GM18511 (cell line): ENCODE measurements around the gene TSPAN5.

ENCODE experiments used
- ATAC-seq: cut with Tn5 transposase; IDR thresholded peaks from one replicate; pipeline ENCODE4 v1.9.1; 2021; ENCODE audit warnings: mild to moderate bottlenecking, moderate library complexity; ENCODE audit not compliant: unreplicated experiment

The TSPAN5 gene

DNA sequence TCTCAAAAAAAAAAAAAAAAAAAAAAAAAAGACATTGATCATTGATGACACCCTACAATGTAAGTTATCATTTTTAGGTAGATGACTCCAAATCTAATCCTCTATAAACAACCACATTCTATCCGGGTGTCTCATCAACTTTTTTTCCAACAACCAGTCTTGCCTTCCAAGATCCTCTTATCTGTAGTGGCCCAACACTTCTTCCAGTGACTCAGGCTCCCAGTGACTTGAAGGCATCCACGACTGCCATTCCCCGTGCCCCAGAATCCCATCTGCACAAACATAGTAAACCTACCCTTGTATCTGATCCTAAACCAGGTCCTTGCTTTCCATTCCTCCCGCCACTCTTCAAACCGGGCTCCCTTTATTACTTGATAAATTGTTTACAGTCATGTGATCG is 15.6 kb upstream of the TSPAN5 start:
- no peak for ATAC-seq

DNA sequence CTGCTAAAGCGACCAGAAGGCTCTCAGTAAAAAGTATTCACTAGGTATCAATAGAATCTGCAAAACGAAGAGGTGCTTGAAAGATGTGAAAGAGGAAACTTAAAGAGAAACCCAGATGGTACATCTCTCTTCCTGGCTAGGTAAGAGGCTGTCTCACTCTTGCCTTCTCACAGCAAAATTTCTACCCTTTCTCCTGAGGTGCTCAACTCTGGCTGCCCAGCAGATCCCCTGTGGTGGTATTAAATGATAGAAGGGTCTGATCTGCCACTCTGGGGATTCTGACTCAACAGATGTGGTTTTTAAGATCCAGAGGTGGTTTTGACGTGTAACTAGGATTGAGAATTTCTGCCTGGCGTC is 14.9 kb upstream of the TSPAN5 start:
- no peak for ATAC-seq

DNA sequence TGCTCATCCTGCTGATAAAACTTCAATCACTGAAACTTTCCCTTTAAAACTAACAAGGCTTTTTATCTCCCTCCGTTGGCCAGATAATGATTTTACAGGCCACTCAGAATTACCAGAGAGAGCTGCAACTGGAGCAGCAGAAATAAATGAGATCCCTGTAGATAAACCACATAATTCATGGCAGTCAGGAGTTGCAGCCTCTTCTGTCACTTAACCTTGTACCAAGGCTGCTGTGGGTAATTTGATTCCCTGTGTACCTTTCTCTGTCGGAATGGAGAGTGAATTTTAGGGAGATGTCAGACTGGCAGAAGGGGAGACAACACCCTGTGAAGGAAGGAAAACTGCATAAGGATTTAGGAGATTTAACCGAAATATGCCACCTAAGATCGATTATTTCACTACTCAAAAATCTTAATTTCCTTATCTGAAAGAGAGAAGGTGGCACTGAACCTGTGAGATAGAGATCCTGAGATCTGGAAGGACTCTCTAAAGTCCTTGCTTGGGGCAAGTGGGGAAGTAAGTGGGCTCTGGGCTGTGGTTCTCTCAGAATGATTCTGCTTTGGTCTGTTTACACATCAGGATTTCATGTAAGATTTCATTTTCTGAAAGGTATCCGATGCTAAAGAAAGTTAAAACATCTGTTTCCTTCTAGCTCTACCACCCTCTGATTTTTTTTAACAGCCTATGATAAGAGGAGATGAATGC is 14.3 kb upstream of the TSPAN5 start:
- ATAC-seq = no peak

DNA sequence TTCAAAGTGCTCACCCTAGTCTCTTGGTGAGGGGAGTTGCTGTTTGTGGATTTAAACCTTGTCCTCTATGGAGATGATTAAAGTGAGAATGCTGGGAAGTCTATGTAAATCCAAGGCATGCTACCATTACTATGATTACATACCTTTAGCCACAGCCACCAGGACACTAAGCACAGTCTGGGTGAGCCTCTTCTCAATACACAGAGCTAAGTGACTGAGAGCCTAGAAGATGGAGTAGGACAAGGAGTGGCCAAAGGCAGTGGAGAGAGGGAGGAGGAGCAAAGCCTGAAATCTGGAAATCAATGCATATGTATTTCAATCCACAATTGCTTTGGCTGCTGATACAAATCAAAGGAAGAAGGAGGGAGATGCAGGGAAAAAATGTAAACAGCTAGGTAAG is 12.7 kb upstream of the TSPAN5 start:
- ATAC-seq = no peak

DNA sequence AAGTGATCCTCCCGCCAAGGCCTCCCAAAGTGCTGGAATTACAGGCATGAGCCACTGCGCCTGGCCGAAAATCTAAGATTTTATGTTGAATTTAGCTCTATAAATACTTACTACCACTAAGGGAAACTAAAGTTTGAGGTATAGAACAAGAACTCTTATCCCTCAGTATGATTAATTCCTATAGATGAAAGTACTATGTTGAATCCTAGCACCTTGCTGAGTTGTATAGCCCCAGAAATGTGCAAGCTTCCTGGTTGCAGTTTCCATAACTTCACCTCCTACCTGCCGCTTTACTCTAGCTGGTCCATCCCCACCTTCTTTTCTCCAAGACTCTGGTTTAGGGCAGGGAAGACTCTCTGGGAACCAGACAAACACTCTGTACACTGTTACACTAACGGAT is 11.8 kb upstream of the TSPAN5 start:
- ATAC-seq = no peak

DNA sequence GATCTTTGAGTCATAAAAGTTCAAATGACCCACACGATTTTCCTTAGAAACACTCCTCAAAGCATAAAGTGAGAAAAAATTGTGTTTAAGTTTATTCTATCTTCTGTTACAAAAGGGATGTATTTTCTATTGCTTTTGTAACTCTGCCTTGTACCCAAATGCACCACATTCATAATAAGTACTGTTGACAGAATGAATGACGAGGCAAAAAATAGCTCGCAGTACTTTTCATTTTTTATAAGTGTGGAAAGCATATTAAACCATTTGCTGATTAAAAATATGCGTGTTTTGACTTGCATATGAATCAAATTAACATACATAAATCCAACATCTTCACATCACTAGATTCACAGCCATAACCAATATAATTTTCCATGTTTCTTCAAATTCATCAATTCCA is 11.2 kb upstream of the TSPAN5 start:
- no peak for ATAC-seq

DNA sequence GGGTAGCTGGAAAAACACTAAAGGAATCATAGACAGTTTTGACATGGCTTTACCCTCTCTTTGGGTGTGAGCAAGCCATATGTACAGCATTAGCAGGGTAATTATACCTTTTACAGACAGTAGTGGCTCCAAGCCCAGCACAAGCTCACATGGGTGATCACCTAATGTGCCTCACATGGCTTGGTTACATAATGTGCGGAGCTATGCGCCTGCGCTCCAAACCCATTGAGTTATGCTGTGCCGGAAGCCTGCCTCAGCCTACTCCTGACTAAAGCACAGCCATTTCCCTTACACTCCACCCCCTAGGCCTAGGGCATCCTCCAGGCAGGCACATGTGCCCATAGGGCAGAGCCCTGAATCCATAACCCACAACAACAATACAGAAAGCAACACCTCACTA is 6.5 kb upstream of the TSPAN5 start:
- ATAC-seq = no peak

DNA sequence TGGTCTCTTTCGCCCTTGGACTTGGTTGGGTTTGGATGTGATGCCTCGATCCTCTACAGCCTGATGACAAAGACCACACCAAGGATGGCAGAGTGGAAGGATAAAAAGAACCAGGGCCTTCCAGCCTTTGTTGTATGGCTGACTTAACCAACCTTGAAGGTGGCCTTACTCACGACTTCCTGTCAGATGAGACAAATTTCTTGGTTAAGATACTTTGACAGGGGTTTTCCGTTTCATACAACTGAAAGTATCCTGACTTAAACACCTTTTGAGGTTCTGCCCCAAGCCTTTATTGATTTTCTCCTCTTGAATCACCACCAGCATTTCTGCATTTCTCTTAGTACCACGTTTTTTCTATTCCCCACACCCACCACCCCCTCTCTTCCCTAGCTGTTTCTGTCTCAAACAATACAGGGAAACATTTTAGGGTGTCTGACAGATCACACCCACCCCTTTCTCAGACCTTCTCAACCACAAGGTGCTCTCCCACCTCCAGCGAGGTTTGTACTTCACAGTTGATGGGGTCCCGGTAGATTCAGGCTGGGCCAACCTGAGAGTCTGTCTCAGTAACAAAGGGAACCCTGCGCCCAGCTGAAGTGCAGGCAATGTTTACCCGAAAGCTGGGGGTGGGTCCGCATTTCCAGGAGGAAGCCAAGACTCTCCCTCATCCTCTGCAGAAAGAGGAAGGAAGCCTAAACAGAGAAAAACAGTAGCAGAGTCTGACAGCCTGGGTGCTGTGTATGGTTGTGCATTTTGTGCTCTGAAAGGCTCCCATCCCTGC is 5.0 kb upstream of the TSPAN5 start:
- ATAC-seq = peak; percentile 74

DNA sequence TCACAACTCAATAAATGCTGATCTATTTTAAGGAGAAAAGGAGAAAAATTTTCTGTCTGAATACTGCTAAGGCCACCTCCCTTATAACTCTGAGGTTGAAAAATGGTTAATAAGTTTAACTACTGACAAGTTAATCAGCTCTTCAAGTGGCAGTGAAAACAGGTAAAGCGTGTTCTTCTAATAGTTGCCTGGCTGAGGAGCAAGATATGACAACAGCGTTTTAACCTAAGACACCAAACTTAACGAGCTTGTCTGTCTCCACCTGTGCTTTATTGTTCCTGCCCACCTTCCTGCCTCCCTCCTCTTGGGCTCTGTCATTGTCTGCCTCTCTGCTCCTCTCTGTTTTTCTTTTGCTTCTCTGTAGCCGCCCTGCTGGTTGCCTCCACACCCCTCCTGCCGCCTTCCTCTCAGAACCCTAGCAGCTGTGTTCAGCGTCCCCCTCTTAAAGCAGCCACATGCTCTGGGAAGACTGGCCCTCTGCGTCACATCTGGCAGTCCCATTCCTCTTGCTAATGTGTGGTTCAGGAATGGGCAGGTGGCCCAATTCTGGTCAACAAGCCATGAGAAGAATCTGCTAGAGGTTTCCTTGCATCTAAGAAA is 4.3 kb upstream of the TSPAN5 start:
- peak; percentile 2 for ATAC-seq

DNA sequence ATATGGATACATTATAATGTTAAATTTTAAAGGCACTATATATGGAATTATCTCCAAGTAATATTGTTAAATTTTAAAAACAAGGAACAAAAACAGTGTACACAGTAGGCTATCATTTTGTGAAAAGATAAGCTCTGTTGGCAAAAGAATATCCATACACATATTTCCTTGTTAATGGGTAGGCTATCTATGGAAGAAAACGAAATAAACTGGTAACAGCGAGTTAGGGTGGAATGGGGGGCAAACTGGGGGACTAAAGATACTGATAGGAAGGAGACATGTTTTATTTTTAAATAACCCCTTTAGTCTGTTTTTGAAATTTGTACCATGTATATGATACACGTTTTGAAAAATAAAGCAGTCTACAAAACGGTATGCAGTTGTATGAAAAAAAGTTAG is 3.6 kb upstream of the TSPAN5 start:
- ATAC-seq = no peak

DNA sequence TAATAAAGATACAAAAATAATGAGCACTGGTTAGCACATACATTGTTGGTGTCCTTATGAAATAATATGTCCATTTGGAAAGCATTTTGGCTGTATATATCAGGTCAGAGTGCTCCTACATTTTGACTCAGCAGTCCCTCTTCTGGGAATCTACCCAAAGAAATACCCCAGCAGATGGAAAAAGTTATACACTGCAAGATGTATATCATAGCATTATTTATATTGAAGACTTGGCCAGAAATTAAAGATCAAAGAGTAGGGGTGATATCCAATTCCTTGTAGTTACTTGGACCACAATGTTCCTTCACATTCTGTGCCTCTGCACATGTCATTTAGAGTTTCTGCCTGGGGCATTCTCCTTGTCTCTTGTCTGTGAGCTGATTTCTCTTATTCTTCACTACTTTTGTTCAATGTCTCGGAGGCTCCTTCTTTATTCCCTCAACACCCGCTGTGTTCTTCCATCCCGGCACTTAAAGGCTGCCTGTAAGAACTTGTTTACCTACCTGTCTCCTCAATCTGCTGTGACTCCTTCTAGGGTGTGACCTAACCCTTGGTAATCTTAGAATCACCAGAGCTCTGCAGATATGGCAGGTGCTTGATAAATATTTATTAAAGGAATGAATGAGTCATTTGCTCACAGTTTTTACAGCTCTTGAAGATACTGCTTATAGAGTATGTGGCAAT is 3.1 kb upstream of the TSPAN5 start:
- ATAC-seq = no peak

DNA sequence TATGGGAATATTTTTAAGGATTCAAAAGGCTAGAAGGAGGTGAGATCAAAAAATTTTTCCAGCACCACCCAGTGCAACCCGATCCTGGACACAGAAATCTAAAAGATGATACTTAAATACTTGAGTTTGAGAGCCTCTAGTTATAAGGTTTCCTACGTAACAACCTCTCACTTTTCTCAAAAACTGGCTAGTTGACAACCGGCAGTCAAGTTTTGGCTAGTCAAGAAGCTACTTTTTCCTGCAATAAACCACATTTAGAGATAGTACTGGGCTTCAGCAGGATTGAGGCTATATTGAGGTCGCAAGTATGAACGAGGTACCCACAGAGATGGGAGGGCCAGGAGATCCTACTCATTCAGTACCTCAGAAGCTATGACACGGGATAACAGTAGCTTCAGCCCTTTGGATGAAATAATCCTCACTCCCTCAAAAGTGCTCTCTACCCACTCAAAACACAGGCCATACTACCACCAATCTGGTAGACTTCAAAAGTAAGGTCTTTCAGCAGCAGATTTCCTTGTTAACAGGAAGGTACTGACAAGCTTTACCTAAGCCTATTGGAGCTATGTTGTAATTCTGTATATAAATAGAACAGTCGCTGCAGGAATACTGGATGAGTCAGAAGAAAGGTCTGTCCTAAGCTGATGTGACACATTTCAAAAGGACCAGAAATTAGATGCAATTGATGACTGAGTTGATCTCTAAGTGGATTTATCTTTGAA is 1.5 kb upstream of the TSPAN5 start:
- no peak for ATAC-seq

DNA sequence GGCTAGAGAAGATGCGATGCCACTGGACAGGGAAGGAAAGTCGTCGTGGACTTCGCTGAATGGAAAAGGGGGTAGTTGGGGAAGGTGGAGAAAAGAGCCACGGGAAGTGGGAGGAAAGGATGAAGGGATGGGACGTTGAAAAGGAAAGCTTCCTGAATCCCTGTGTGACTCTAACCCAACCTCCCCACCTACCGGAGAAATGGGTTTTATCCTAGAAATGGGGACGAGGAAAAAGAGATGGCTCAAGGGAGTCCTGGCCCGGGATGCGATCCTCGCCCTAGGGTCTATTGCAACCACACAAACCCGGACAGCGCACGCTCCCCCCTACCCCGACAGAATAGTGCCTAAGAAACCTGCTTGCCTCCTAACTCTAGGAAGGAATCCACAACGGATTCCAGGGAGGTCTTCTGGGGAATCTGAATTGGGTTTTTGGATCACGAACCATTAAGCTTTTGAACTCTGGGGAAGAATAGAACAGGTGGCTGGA is 738 bp upstream of the TSPAN5 start:
- no peak for ATAC-seq

DNA sequence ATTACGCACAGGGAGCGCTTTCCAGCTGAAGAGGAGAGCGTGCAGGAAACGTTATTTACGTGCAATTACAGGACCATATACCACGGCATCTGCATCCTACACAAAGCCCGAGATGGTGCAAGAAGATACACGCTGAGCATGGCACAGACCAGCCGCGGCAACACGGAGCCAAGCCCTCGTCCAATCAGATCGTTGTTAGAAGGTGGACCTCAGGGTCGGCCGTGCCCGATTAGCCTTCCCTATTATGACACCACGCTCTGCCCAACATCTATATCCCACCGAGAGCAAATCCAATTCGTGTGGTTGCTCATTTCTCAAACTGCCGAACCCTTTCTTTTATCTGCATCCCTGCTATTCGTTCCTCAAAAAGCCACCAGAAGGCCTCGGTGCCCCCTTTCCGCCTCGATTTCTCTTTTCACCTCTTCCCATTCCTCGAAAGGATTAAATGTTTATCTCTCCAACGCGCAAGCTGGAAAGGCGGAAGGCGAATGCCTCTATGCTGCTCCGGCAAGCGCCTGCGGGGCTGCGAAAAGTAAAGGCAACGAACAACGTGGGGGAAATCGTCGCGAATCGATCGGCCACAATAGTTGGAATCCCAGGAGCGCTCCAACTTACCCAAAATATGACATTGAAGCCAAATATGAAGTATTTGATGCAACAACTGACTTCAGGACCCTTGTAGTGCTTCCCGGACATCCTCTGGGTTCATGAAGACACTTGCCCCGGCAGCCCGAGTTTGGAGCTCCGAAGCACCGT is 702 bp downstream of the TSPAN5 start:
- ATAC-seq = peak; percentile 27

DNA sequence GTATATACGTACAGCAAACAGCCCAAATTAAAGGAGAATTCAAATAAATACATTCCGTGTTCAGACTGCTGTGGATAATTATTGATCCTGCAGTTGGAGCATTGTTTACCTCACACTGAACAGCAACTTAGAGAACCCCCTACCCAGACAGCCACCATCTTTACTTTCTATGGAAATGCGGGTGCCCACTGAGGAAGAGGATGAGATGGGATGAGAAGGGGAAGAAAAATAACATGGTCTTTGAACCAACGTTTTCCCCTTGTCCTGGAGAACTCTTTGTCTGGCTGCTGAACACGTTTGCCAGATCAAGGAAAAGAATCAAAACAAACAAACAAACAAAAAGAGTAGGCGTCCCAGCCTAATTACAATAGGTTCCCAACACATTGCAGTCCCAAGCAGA is 1.5 kb downstream of the TSPAN5 start:
- no peak for ATAC-seq

DNA sequence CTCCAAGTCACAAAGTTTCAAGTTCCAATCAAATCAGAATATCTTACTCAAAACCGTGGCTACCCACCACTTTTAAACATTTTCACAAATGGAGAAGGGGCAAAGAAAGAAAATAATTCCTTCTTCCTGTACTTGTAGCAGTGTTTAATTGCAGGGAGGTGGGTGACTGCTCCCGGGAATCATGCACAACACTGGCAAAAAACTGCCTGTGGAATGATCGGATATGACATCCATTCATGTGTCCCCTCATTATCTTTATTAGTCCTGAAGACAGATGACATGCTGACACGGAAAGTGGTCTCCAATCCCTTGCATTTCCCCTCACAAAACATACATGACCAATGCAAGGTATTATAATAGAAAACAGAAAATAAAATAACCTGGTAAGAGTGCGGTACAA is 2.0 kb downstream of the TSPAN5 start:
- ATAC-seq = no peak

DNA sequence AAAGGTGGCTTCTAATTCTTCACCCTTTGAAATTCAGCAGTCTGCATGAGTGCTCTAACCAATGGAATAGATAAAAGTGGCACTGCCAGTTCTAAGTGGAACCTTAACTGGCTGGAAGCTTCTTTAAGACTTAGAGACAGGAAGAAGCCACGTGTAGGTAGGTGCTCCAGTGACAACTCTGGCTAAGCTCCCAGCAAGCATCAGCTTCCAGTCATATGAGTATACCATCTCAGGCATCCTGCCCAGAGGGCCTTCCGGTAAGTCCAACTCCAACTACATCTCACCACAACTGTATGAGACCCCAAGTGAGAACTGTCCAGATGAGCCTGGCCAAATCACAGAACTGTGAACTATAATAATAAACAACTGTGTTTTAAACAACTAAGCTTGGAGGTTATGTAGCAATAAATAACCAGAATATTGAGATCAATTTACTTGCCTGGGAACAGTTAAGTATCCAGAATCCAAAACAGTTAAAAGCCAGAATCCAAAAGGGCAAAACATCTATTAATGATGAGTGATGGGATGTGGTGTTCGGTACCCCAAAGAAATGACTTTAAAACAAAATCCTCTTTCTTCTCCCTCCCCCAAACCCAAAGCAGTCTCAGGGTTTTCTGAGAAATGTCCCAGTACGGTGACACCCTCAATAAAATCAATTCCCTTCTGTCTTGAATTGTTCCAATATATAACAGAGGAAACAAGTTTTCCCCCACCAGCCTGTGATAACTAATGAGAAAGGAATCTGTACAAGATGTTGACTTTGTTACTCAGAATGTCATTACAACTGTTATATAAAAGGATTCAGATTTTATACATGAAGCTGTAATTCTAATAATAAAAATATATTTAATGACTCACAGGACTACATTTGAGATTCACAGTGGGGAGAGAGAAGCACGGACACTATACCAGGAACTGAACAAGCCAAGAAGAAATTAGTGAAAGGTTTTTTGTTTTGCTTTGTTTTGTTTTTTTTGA is 4.2 kb downstream of the TSPAN5 start:
- ATAC-seq = no peak

DNA sequence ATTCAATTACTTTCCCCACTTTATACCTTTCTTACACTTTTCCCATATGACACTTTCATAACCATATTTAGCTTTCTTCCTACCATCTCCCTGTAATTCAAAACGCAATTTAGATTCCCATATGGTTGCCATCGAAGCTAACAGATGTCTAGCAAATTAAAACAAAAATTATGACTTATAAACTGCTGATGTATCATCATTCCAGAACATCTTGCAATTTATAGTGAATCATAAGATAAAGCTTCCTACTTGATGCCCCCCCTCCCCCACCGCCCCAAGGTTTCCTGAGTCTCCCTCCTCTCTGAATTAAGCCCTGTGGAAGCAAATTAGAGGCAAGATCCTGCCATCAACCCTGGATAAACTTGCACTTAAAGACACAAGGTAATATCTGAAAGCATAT is 5.4 kb downstream of the TSPAN5 start:
- no peak for ATAC-seq

DNA sequence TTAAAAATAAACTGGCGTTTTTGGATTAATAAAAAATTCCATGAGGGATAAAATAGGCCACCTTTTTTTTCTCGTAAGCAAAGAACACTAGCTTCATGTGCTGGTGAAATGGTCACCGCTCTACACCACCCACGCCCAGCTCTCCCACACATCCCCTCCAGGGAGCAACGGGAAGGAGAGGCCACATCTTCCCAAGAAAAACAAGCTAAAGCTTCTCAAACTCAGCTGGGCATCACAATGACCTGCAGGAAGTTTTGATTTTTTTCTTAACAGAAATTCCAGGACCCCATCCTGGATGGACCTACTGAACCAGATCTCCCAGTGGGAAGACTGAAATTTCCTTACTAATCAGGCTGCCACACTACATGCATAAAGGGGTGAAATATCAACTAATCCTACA is 9.8 kb downstream of the TSPAN5 start:
- ATAC-seq = no peak
